ENCODE results near the gene CCL25.

DNA sequence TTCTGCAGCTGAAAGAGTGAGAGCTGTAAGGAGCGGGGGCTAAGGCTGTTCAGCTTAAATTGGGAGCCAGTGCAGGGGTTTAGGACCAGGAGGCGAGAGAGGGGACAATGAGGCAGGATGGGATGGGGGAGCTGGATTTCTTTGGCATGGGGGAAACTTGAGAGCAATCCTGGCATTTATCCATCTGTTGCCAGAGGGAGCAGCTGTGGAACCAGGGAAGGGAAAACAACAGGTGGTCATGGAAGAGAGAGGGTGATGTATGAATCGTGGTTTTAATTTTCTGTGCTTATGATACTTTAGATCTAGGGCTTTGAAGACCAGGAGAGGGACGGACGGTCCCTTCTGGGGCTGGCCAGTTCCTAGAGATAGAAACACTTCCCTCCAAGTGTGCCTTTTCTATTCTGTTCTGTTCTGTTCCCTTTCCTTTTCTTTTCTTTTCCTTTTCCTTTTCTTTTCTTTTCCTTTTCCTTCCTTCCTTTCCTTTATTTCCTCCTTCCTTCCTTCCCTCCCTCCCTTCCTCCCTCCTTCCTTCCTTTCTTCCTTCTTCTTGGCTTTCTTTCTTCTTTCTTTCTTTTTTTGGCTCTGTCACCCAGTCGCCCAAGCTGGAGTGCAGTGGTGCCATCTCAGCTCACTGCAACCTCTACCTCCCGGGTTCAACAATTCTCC, 16.0 kb upstream of the CCL25 start:
- no peak for TF ChIP-seq ZNF660 (tag by site-specific recombination; IDR thresholded peaks at IDR 0.05)
- no peak for TF ChIP-seq ZNF670 (tag by site-specific recombination; IDR thresholded peaks at IDR 0.05; ENCODE audit: low read depth)
- TF ChIP-seq, protein P1, sequence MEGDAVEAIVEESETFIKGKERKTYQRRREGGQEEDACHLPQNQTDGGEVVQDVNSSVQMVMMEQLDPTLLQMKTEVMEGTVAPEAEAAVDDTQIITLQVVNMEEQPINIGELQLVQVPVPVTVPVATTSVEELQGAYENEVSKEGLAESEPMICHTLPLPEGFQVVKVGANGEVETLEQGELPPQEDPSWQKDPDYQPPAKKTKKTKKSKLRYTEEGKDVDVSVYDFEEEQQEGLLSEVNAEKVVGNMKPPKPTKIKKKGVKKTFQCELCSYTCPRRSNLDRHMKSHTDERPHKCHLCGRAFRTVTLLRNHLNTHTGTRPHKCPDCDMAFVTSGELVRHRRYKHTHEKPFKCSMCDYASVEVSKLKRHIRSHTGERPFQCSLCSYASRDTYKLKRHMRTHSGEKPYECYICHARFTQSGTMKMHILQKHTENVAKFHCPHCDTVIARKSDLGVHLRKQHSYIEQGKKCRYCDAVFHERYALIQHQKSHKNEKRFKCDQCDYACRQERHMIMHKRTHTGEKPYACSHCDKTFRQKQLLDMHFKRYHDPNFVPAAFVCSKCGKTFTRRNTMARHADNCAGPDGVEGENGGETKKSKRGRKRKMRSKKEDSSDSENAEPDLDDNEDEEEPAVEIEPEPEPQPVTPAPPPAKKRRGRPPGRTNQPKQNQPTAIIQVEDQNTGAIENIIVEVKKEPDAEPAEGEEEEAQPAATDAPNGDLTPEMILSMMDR (tag by site-specific recombination; IDR thresholded peaks at IDR 0.05): no peak
- no peak for TF ChIP-seq KLF16 (tag by site-specific recombination; IDR thresholded peaks at IDR 0.05)
- TF ChIP-seq ZNF2 (tag by site-specific recombination; IDR thresholded peaks at IDR 0.05): no peak
- no peak for TF ChIP-seq ZNF133 (tag by site-specific recombination; IDR thresholded peaks at IDR 0.05)
- TF ChIP-seq ZNF140 (tag by site-specific recombination; IDR thresholded peaks at IDR 0.05): no peak
- no peak for TF ChIP-seq ZNF274 (IDR thresholded peaks at IDR 0.05; ENCODE audit: low read length)
- TF ChIP-seq ZNF274 (tag by site-specific recombination; IDR thresholded peaks at IDR 0.05; ENCODE audit: borderline replicate concordance): no peak
- TF ChIP-seq ZBTB1 (tag by site-specific recombination; IDR thresholded peaks at IDR 0.05): no peak

All from HEK293 (cell line).